ENCODE results near the gene ERC2.
"Not testable (repeated sequence)": the region's sequence is repeated elsewhere in the genome, so short reads cannot be mapped to it uniquely, and the experiment has no call there.

ERC2 gene

GRCh38 chr3:55507808-55508207 is 960.5 kb downstream of the ERC2 start:
- no peak overlapping the region for H3K4me3 ChIP-seq (ENCODE audit: low read depth, low read length)
- no peak for TF ChIP-seq CTCF (IDR thresholded peaks at IDR 0.05; ENCODE audit: low read depth, low read length)

- TF ChIP-seq CTCF (IDR thresholded peaks at IDR 0.05; ENCODE audit: low read depth, low read length) = no peak
- no peak overlapping the region for H3K4me3 ChIP-seq (ENCODE audit: low read depth, low read length)
Measured at GRCh38 chr3:55505776-55506175, 962.5 kb downstream of the ERC2 start.

GRCh38 chr3:55505102-55505501 is 963.2 kb downstream of the ERC2 start:
- not testable (repeated sequence) for H3K4me3 ChIP-seq (ENCODE audit: low read depth, low read length)
- 0 out of 2 replicates have a peak, but pooled peaks have one; percentile 11 for TF ChIP-seq CTCF (IDR thresholded peaks at IDR 0.05; ENCODE audit: low read depth, low read length)

GRCh38 chr3:55501905-55502304 is 966.4 kb downstream of the ERC2 start:
- no peak for TF ChIP-seq CTCF (IDR thresholded peaks at IDR 0.05; ENCODE audit: low read depth, low read length)
- no peak overlapping the region for H3K4me3 ChIP-seq (ENCODE audit: low read depth, low read length)

GRCh38 chr3:55500555-55501330 is 967.5 kb downstream of the ERC2 start:
- no peak for TF ChIP-seq CTCF (IDR thresholded peaks at IDR 0.05; ENCODE audit: low read depth, low read length)
- no peak overlapping the region for H3K4me3 ChIP-seq (ENCODE audit: low read depth, low read length)

- TF ChIP-seq CTCF (IDR thresholded peaks at IDR 0.05; ENCODE audit: low read depth, low read length) = no peak
- H3K4me3 ChIP-seq (ENCODE audit: low read depth, low read length) = no peak overlapping the region
Measured at GRCh38 chr3:55498520-55498919, 969.7 kb downstream of the ERC2 start.

- no peak overlapping the region for H3K4me3 ChIP-seq (ENCODE audit: low read depth, low read length)
- no peak for TF ChIP-seq CTCF (IDR thresholded peaks at IDR 0.05; ENCODE audit: low read depth, low read length)
Measured at GRCh38 chr3:55497250-55497649, 971.0 kb downstream of the ERC2 start.

Data from WI38 (cell line).